ENCODE measurements around the gene CD163.
"Not testable (repeated sequence)": the region's sequence is repeated elsewhere in the genome, so short reads cannot be mapped to it uniquely, and the experiment has no call there.

Gene CD163
- total RNA-seq, result 0 to 0.06 (median 0) reads per million in 9 experiments

- Mint-ChIP-seq H3K9me3 (no peaks in the 10 kb centered on the region), H3K36me3 (ENCODE audit: insufficient read depth) (no peaks in the 10 kb centered on the region), H3K4me1 (ENCODE audit: low read depth in 2 of 2) (no peaks in the 10 kb centered on the region), H3K4me3 (no peak within 1 kb of the TSS), H3K27ac (no peak within 1 kb of the TSS), H3K27me3 (peaks cover 38 to 40% of the 10 kb centered on the region in 2 donors)
- DNase-seq (no peak), ATAC-seq (replicated peaks) (no peak)
Measured at GRCh38 chr12:7503686-7504415, at the start of gene CD163. Gene CD163, minus strand, starts transcription at chr12:7503777. Its CDS starts 87 bp downstream, at chr12:7503690.

- peaks cover 64 to 70% of the 10 kb centered on the region in 2 donors for H3K27me3 Mint-ChIP-seq
- ATAC-seq (replicated peaks) (no peak), DNase-seq (no peak)
- no peaks in the 10 kb centered on the region for H3K36me3 Mint-ChIP-seq (ENCODE audit: insufficient read depth)
- H3K4me3 Mint-ChIP-seq, result no peak overlapping the region
- no peak overlapping the region for H3K27ac Mint-ChIP-seq
- no peaks in the 10 kb centered on the region for H3K4me1 Mint-ChIP-seq (ENCODE audit: low read depth in 2 of 2)
- no peaks in the 10 kb centered on the region for H3K9me3 Mint-ChIP-seq
Measured at GRCh38 chr12:7542813-7543212, 39.2 kb upstream of the CD163 start.

DNA sequence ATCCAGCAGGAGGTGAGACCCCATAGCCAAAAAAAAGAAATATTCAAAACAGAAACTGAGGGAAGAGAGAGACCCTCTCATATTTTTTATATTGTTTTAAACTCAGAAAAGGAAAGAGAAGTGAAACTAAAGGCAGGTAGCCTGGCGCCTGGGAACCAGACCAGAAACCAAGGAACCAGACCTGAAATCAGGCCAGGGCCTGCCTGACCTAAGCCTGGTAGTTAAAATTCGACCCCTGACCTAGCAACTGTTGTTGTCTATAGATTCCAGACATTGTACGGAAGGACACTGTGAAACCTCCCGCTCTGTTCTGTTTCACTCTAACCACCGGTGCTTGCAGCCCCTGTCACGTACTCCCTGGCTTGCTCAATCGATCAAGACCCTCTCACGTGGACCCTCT, 38.5 kb upstream of the CD163 start:
- Mint-ChIP-seq H3K36me3 (ENCODE audit: insufficient read depth) (no peaks in the 10 kb centered on the region), H3K9me3 (no peaks in the 10 kb centered on the region), H3K27ac (no peak overlapping the region), H3K27me3 (peaks cover 64 to 73% of the 10 kb centered on the region in 2 donors), H3K4me1 (ENCODE audit: low read depth in 2 of 2) (no peaks in the 10 kb centered on the region), H3K4me3 (no peak overlapping the region)
- ATAC-seq (replicated peaks), result no peak
- DNase-seq, result no peak

GRCh38 chr12:7514416-7514815, 10.8 kb upstream of the CD163 start:
- H3K27me3 Mint-ChIP-seq, result peaks cover 42 to 60% of the 10 kb centered on the region in 2 donors
- H3K4me3 Mint-ChIP-seq, result no peak overlapping the region
- DNase-seq, result no peak
- H3K36me3 Mint-ChIP-seq (ENCODE audit: insufficient read depth), result no peaks in the 10 kb centered on the region
- H3K27ac Mint-ChIP-seq, result no peak overlapping the region
- no peaks in the 10 kb centered on the region for H3K9me3 Mint-ChIP-seq
- no peak for ATAC-seq (replicated peaks)
- H3K4me1 Mint-ChIP-seq (ENCODE audit: low read depth in 2 of 2), result no peaks in the 10 kb centered on the region

DNA sequence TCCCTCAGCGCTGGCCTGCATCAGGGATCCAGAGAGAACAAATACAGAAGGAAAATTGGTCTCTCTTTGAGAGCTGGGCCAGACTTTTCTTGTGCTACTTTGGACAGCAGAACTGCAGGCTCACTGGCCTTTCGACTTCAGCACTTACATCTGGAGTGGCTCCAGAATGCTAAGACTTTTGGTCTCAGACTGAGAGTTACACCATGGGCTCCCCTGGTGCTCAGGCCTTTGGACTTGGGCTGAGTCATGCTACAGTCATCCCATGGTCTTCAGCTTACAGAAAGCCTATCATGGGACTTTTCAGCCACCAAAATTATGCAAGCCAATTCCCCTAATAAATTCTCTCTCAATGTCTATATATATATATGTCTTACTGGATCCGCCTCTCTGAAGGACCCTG, 9.0 kb upstream of the CD163 start:
- H3K36me3 Mint-ChIP-seq (ENCODE audit: insufficient read depth), result no peaks in the 10 kb centered on the region
- H3K27ac Mint-ChIP-seq, result no peak overlapping the region
- no peaks in the 10 kb centered on the region for H3K9me3 Mint-ChIP-seq
- DNase-seq (no peak), ATAC-seq (replicated peaks) (no peak)
- H3K4me3 Mint-ChIP-seq, result no peak overlapping the region
- peaks cover 56 to 68% of the 10 kb centered on the region in 2 donors for H3K27me3 Mint-ChIP-seq
- H3K4me1 Mint-ChIP-seq (ENCODE audit: low read depth in 2 of 2), result no peaks in the 10 kb centered on the region

DNA sequence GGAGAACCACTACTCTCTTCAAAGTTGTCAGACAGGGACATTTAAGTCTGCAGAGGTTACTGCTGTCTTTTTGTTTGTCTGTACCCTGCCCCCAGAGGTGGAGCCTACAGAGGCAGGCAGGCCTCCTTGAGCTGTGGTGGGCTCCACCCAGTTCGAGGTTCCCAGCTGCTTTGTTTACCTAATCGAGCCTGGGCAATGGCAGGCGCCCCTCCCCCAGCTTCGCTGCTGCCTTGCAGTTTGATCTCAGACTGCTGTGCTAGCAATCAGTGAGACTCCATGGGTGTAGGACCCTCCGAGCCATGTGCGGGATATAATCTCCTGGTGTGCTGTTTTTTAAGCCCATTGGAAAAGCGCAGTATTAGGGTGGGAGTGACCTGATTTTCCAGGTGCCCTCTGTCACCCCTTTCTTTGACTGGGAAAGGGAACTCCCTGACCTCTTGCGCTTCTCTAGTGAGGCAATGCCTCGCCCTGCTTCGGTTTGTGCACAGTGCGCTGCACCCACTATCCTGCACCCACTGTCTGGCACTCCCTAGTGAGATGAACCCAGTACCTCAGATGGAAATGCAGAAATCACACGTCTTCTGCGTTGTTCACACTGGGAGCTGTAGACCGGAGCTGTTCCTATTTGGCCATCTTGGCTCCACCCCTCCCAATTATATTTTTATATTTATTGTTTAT, 6.4 kb upstream of the CD163 start:
- H3K27ac Mint-ChIP-seq; H3K4me1 Mint-ChIP-seq (ENCODE audit: low read depth in 2 of 2); H3K4me3 Mint-ChIP-seq; H3K9me3 Mint-ChIP-seq; DNase-seq; H3K36me3 Mint-ChIP-seq (ENCODE audit: insufficient read depth); ATAC-seq (replicated peaks): not testable (repeated sequence)
- H3K27me3 Mint-ChIP-seq, result peaks cover 53 to 60% of the 10 kb centered on the region in 2 donors

- no peaks in the 10 kb centered on the region for H3K36me3 Mint-ChIP-seq (ENCODE audit: insufficient read depth)
- H3K27ac Mint-ChIP-seq, result no peak overlapping the region
- no peaks in the 10 kb centered on the region for H3K9me3 Mint-ChIP-seq
- ATAC-seq (replicated peaks), result no peak
- DNase-seq, result no peak
- H3K27me3 Mint-ChIP-seq, result peaks cover 42% of the 10 kb centered on the region in 2 donors
- H3K4me1 Mint-ChIP-seq (ENCODE audit: low read depth in 2 of 2), result no peaks in the 10 kb centered on the region
- no peak overlapping the region for H3K4me3 Mint-ChIP-seq
Measured at GRCh38 chr12:7502612-7503011, 965 bp downstream of the CD163 start.

- H3K9me3 Mint-ChIP-seq, result no peaks in the 10 kb centered on the region
- no peak for DNase-seq
Measured at GRCh38 chr12:7501031-7501588, 2.5 kb downstream of the CD163 start.

DNA sequence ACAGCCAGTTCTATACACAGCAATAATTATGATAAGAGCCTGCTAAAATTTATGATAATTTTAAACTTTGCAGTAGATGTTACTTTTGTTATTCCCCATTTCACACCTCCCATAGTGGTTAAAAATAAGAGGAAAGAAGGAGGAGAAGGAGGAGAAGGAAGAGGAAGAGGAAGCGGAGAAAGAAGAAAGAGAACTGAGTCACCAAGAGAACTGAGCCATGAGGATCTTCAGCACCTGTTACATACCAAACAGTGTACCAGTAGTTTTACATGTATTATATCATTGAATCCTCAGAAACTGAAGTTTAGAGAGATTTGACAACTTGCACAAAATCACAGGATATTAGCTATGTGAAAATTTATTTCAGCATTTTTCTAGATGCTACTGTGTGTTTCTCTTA, 3.9 kb downstream of the CD163 start:
- no peak overlapping the region for H3K27ac Mint-ChIP-seq

More at GRCh38 chr12:7501031-7501588, 2.5 kb downstream of the CD163 start:
- no peak overlapping the region for H3K4me3 Mint-ChIP-seq
- peaks cover 42 to 54% of the 10 kb centered on the region in 2 donors for H3K27me3 Mint-ChIP-seq
- ATAC-seq (replicated peaks), result no peak
- no peaks in the 10 kb centered on the region for H3K36me3 Mint-ChIP-seq (ENCODE audit: insufficient read depth)
- no peaks in the 10 kb centered on the region for H3K4me1 Mint-ChIP-seq (ENCODE audit: low read depth in 2 of 2)
- H3K27ac Mint-ChIP-seq, result no peak overlapping the region

GRCh38 chr12:7498809-7499208, 4.8 kb downstream of the CD163 start:
- Mint-ChIP-seq H3K27me3 (peaks cover 49 to 68% of the 10 kb centered on the region in 2 donors), H3K36me3 (ENCODE audit: insufficient read depth) (no peaks in the 10 kb centered on the region), H3K4me1 (ENCODE audit: low read depth in 2 of 2) (no peaks in the 10 kb centered on the region), H3K9me3 (no peaks in the 10 kb centered on the region), H3K27ac (no peak overlapping the region), H3K4me3 (no peak overlapping the region)
- ATAC-seq (replicated peaks), result no peak
- no peak for DNase-seq

More for the DNA sequence above, 3.9 kb downstream of the CD163 start:
- Mint-ChIP-seq H3K9me3 (no peaks in the 10 kb centered on the region), H3K4me1 (ENCODE audit: low read depth in 2 of 2) (no peaks in the 10 kb centered on the region), H3K36me3 (ENCODE audit: insufficient read depth) (no peaks in the 10 kb centered on the region), H3K27me3 (peaks cover 53 to 68% of the 10 kb centered on the region in 2 donors), H3K4me3 (no peak overlapping the region)
- no peak for ATAC-seq (replicated peaks)
- no peak for DNase-seq

- peaks cover 54 to 62% of the 10 kb centered on the region in 2 donors for H3K27me3 Mint-ChIP-seq
- no peaks in the 10 kb centered on the region for H3K4me1 Mint-ChIP-seq (ENCODE audit: low read depth in 2 of 2)
- no peak for ATAC-seq (replicated peaks)
- no peaks in the 10 kb centered on the region for H3K36me3 Mint-ChIP-seq (ENCODE audit: insufficient read depth)
- no peak overlapping the region for H3K4me3 Mint-ChIP-seq
- DNase-seq, result no peak
- H3K9me3 Mint-ChIP-seq, result no peaks in the 10 kb centered on the region
- no peak overlapping the region for H3K27ac Mint-ChIP-seq
Measured at GRCh38 chr12:7497661-7498060, 5.9 kb downstream of the CD163 start.

- DNase-seq (no peak), ATAC-seq (replicated peaks) (no peak)
- no peak overlapping the region for H3K4me3 Mint-ChIP-seq
- H3K27me3 Mint-ChIP-seq, result peaks cover 60 to 69% of the 10 kb centered on the region in 2 donors
- H3K36me3 Mint-ChIP-seq (ENCODE audit: insufficient read depth), result no peaks in the 10 kb centered on the region
- H3K27ac Mint-ChIP-seq, result no peak overlapping the region
- no peaks in the 10 kb centered on the region for H3K9me3 Mint-ChIP-seq
- no peaks in the 10 kb centered on the region for H3K4me1 Mint-ChIP-seq (ENCODE audit: low read depth in 2 of 2)
Measured at GRCh38 chr12:7496451-7496850, 7.1 kb downstream of the CD163 start.

DNA sequence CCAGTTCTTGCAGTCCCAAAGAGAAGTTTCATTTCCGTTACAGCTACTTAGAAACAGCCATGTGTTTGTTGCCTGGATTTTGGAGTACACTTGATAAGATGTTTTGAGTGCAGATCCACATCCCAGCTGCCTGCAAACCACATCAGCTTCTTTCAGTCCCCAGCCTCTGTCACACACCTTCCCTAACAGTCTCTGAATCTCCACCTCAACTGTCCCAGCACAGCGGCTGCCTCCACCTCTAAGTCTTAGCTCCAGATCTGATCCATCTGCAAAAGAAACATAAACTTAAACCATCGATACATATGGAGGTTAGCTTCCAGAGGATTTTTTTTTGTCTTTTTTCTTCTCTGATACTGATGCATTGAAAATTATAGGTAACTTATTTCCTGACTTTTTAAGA, 8.4 kb downstream of the CD163 start:
- Mint-ChIP-seq H3K27me3 (peaks cover 60 to 67% of the 10 kb centered on the region in 2 donors), H3K4me3 (no peak overlapping the region), H3K27ac (no peak overlapping the region), H3K36me3 (ENCODE audit: insufficient read depth) (no peaks in the 10 kb centered on the region), H3K4me1 (ENCODE audit: low read depth in 2 of 2) (no peaks in the 10 kb centered on the region), H3K9me3 (no peaks in the 10 kb centered on the region)
- DNase-seq (no peak), ATAC-seq (replicated peaks) (no peak)

- H3K27ac Mint-ChIP-seq, result no peak overlapping the region
- H3K4me1 Mint-ChIP-seq (ENCODE audit: low read depth in 2 of 2), result no peaks in the 10 kb centered on the region
- no peaks in the 10 kb centered on the region for H3K9me3 Mint-ChIP-seq
- no peaks in the 10 kb centered on the region for H3K36me3 Mint-ChIP-seq (ENCODE audit: insufficient read depth)
- peaks cover 41 to 61% of the 10 kb centered on the region in 2 donors for H3K27me3 Mint-ChIP-seq
- no peak for DNase-seq
- no peak for ATAC-seq (replicated peaks)
- H3K4me3 Mint-ChIP-seq, result no peak overlapping the region
Measured at GRCh38 chr12:7493006-7493405, 10.6 kb downstream of the CD163 start.

Measured in effector memory CD8-positive, alpha-beta T cell (primary cell).